Trophoblast cell (in vitro differentiated cells and primary cell): ENCODE data around the gene PNMA8B.
A peak's percentile ranks its signal among the peaks of the same experiment; 100 is the strongest.
"Not testable (repeated sequence)": the region's sequence is repeated elsewhere in the genome, so short reads cannot be mapped to it uniquely, and the experiment has no call there.

ENCODE experiments used
- DNase-seq, 2 donors: peaks; one replicate each; pipeline ENCODE4 v3.0.0-alpha.2; 2016
- H2AFZ ChIP-seq: 2 replicates; pipeline ENCODE4 v1.6.1; 2013; ENCODE audit warnings: low read length, moderate library complexity, mild to moderate bottlenecking; ENCODE audit not compliant: insufficient read depth, poor library complexity
- H2AK5ac ChIP-seq: 2 replicates; pipeline ENCODE4 v1.6.1; 2013; ENCODE audit warnings: mild to moderate bottlenecking, low read length
- H2BK120ac ChIP-seq: 2 replicates; pipeline ENCODE4 v1.6.1; 2013; ENCODE audit warnings: low read length, mild to moderate bottlenecking, moderate library complexity; ENCODE audit not compliant: insufficient read depth, poor library complexity
- H2BK12ac ChIP-seq: 2 replicates; pipeline ENCODE4 v1.6.1; 2013; ENCODE audit warnings: mild to moderate bottlenecking, low read length, moderate library complexity
- H2BK5ac ChIP-seq: 2 replicates; pipeline ENCODE4 v1.6.1; 2013; ENCODE audit warnings: low read length, low read depth, moderate library complexity, mild to moderate bottlenecking; ENCODE audit not compliant: poor library complexity
- H3K14ac ChIP-seq: 2 replicates; pipeline ENCODE4 v1.6.1; 2013; ENCODE audit warnings: mild to moderate bottlenecking, low read length
- H3K18ac ChIP-seq: 2 replicates; pipeline ENCODE4 v1.6.1; 2013; ENCODE audit warnings: mild to moderate bottlenecking, low read length
- H3K23ac ChIP-seq: 2 replicates; pipeline ENCODE4 v1.6.1; 2013; ENCODE audit warnings: low read length
- H3K27ac ChIP-seq: 2 replicates; pipeline ENCODE4 v1.5.1; 2013; ENCODE audit warnings: low read depth, mild to moderate bottlenecking, inconsistent platforms, low read length, moderate library complexity
- H3K27me3 ChIP-seq: 2 replicates; pipeline ENCODE4 v1.6.1; 2013; ENCODE audit warnings: inconsistent platforms, mild to moderate bottlenecking, low read length, moderate library complexity; ENCODE audit not compliant: insufficient read depth
- H3K36me3 ChIP-seq, 2 experiments: 1 replicate in 1 of 2; 2 replicates in 1 of 2; pipeline ENCODE4 v1.6.1; 2013; ENCODE audit warnings: low read length in 2 of 2, mild to moderate bottlenecking in 2 of 2, moderate library complexity in 1 of 2; ENCODE audit not compliant: insufficient read depth in 2 of 2, control insufficient read depth in 1 of 2
- H3K4ac ChIP-seq: 2 replicates; pipeline ENCODE4 v1.6.1; 2013; ENCODE audit warnings: low read depth, mild to moderate bottlenecking, low read length, moderate library complexity
- H3K4me1 ChIP-seq, 2 experiments: 1 replicate in 1 of 2; 2 replicates in 1 of 2; pipeline ENCODE4 v1.6.1; 2013; ENCODE audit warnings: low read length in 2 of 2, mild to moderate bottlenecking in 2 of 2, moderate library complexity in 1 of 2; ENCODE audit not compliant: insufficient read depth in 2 of 2, control insufficient read depth in 1 of 2
- H3K4me2 ChIP-seq: 2 replicates; pipeline ENCODE4 v1.6.1; 2013; ENCODE audit warnings: inconsistent platforms, mild to moderate bottlenecking, low read length, moderate library complexity
- H3K4me3 ChIP-seq: 2 replicates; pipeline ENCODE4 v1.5.1; 2013; ENCODE audit warnings: mild to moderate bottlenecking, low read depth, low read length, inconsistent platforms
- H3K79me1 ChIP-seq: one replicate; pipeline ENCODE4 v1.6.1; 2013; ENCODE audit warnings: low read length
- H3K79me2 ChIP-seq: 2 replicates; pipeline ENCODE4 v1.6.1; 2013; ENCODE audit warnings: low read length, mild to moderate bottlenecking; ENCODE audit not compliant: control insufficient read depth, insufficient read depth, poor library complexity
- H3K9ac ChIP-seq: 2 replicates; pipeline ENCODE4 v1.6.1; 2013; ENCODE audit warnings: mild to moderate bottlenecking, low read length
- H3K9me3 ChIP-seq: 2 replicates; pipeline ENCODE4 v1.6.1; 2013; ENCODE audit warnings: low read depth, mild to moderate bottlenecking, control low read depth, inconsistent platforms, low read length; ENCODE audit not compliant: insufficient read depth
- H4K12ac ChIP-seq: 2 replicates; pipeline ENCODE4 v1.6.1; 2013; ENCODE audit warnings: low read depth, mild to moderate bottlenecking, low read length, moderate library complexity
- H4K8ac ChIP-seq: 2 replicates; pipeline ENCODE4 v1.6.1; 2013; ENCODE audit warnings: low read depth, mild to moderate bottlenecking, low read length, moderate library complexity
- H4K91ac ChIP-seq: one replicate; pipeline ENCODE4 v1.6.1; 2013; ENCODE audit warnings: low read depth, mild to moderate bottlenecking, low read length, moderate library complexity
- WGBS: extraction: QIAGEN DNeasy Blood & Tissue Kit; methylation state at CpG from one replicate; pipeline ENCODE4 v1.1.7; 2013; ENCODE audit warnings: missing lambda C conversion rate; ENCODE audit not compliant: insufficient read length, insufficient coverage; ENCODE audit errors: extremely low coverage; 5-methylcytosine and 5-hydroxymethylcytosine counted together

Gene PNMA8B

GRCh38 chr19:46499692-46500091, 4.0 kb upstream of the PNMA8B start:
- no peak overlapping the region for H3K4me2 ChIP-seq
- H3K79me1 ChIP-seq = no peaks in the 10 kb centered on the region
- H4K12ac ChIP-seq = no peak overlapping the region
- no peak overlapping the region for H3K18ac ChIP-seq
- no peak for DNase-seq
- no peak overlapping the region for H3K27ac ChIP-seq
- H2BK5ac ChIP-seq = no peak overlapping the region
- no peak overlapping the region for H3K14ac ChIP-seq
- no peaks in the 10 kb centered on the region for H3K79me2 ChIP-seq
- H4K91ac ChIP-seq = no peak overlapping the region
- no peak overlapping the region for H3K9ac ChIP-seq
- H3K4ac ChIP-seq = no peak overlapping the region
- no peak overlapping the region for H3K23ac ChIP-seq
- no peak overlapping the region for H4K8ac ChIP-seq
- no peak overlapping the region for H2AK5ac ChIP-seq
- peaks cover 7 to 26% of the 10 kb centered on the region in 2 experiments for H3K4me1 ChIP-seq
- H3K27me3 ChIP-seq = peaks cover 7% of the 10 kb centered on the region
- H2AFZ ChIP-seq = no peak overlapping the region
- WGBS = no CpG with 5 or more reads among the region's 4 CpGs
- H2BK120ac ChIP-seq = no peak overlapping the region
- no peaks in the 10 kb centered on the region for H3K36me3 ChIP-seq
- no peak overlapping the region for H3K4me3 ChIP-seq
- no peak overlapping the region for H2BK12ac ChIP-seq
- H3K9me3 ChIP-seq = peaks cover 4% of the 10 kb centered on the region

- no peak overlapping the region for H3K9ac ChIP-seq
- no peak overlapping the region for H3K27ac ChIP-seq
- H3K4me2 ChIP-seq = no peak overlapping the region
- no peak overlapping the region for H4K12ac ChIP-seq
- no peaks in the 10 kb centered on the region for H3K36me3 ChIP-seq
- H3K79me1 ChIP-seq = no peaks in the 10 kb centered on the region
- H3K23ac ChIP-seq = no peak overlapping the region
- H3K27me3 ChIP-seq = peaks cover 20% of the 10 kb centered on the region
- H3K18ac ChIP-seq = no peak overlapping the region
- peaks cover 7 to 27% of the 10 kb centered on the region in 2 experiments for H3K4me1 ChIP-seq
- H2BK5ac ChIP-seq = no peak overlapping the region
- no peak overlapping the region for H3K4ac ChIP-seq
- no peak overlapping the region for H4K91ac ChIP-seq
- no peak overlapping the region for H2AFZ ChIP-seq
- peaks cover 9% of the 10 kb centered on the region for H3K9me3 ChIP-seq
- no peaks in the 10 kb centered on the region for H3K79me2 ChIP-seq
- H3K14ac ChIP-seq = no peak overlapping the region
- no peak overlapping the region for H4K8ac ChIP-seq
- no peak overlapping the region for H2AK5ac ChIP-seq
- no peak overlapping the region for H2BK12ac ChIP-seq
- no peak overlapping the region for H3K4me3 ChIP-seq
- no peak overlapping the region for H2BK120ac ChIP-seq
- no CpG with 5 or more reads among the region's 8 CpGs for WGBS
- no peak for DNase-seq
These were observed 2.1 kb upstream of the PNMA8B start for GRCh38 chr19:46497773-46498172.

DNA sequence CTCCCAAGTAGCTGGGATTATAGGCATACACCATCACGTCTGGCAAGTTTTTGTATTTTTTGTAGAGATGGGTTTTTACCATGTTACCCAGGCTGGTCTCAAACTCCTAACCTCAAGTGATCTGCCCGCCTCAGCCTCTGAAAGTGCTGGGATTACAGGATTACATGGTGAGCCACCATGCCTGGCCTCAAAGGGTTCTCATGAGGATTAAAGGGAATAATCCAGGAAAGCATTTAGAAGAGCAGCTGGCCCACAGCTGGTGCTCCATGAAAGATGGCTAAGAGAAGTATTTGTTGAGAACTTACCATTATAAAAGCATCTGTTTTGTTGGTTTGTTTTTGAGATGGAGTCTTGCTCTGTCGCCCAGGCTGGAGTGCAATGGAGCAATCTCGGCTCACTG, 1.2 kb upstream of the PNMA8B start:
- H3K79me1 ChIP-seq, DNase-seq, H3K9ac ChIP-seq, H3K23ac ChIP-seq, H3K4me3 ChIP-seq, H3K79me2 ChIP-seq, H3K36me3 ChIP-seq, H2BK12ac ChIP-seq, H3K14ac ChIP-seq, H2AFZ ChIP-seq, H2AK5ac ChIP-seq, H3K27ac ChIP-seq, H2BK120ac ChIP-seq, H4K12ac ChIP-seq, H4K91ac ChIP-seq, H3K4ac ChIP-seq, H4K8ac ChIP-seq, H2BK5ac ChIP-seq, H3K4me2 ChIP-seq, H3K18ac ChIP-seq: not testable (repeated sequence)
- Histone ChIP-seq H3K4me1 (peaks cover 7 to 27% of the 10 kb centered on the region in 2 experiments), H3K27me3 (peaks cover 29% of the 10 kb centered on the region), H3K9me3 (peaks cover 11% of the 10 kb centered on the region)
- no CpG with 5 or more reads among the region's 4 CpGs for WGBS

- Histone ChIP-seq H3K79me2 (no peaks in the 10 kb centered on the region), H3K36me3 (no peaks in the 10 kb centered on the region), H4K12ac (no peak overlapping the region), H3K4ac (no peak overlapping the region), H2BK5ac (no peak overlapping the region), H2BK120ac (no peak overlapping the region), H3K4me1 (peaks cover 7 to 27% of the 10 kb centered on the region in 2 experiments), H3K23ac (no peak overlapping the region), H3K18ac (no peak overlapping the region), H3K27me3 (peaks cover 33% of the 10 kb centered on the region), H4K8ac (no peak overlapping the region), H3K14ac (no peak overlapping the region), H4K91ac (no peak overlapping the region), H3K9ac (no peak overlapping the region), H2AK5ac (no peak overlapping the region), H3K4me3 (no peak overlapping the region), H3K27ac (no peak overlapping the region), H3K79me1 (no peaks in the 10 kb centered on the region), H3K9me3 (peaks cover 13% of the 10 kb centered on the region), H2AFZ (no peak overlapping the region), H2BK12ac (no peak overlapping the region), H3K4me2 (peak overlapping the region; percentile 83)
- no CpG with 5 or more reads among the region's 6 CpGs for WGBS
- DNase-seq = no peak
These were observed 637 bp upstream of the PNMA8B start for GRCh38 chr19:46496304-46496703.
